Peyer's patch (tissue), 4 donors: ENCODE measurements around the gene FOXK1. TPM values are rescaled to one million over a fixed set of nuclear protein-coding genes. Genes with fewer than 3 reads are reported as not detected.
A peak's percentile ranks its signal among the peaks of the same experiment; 100 is the strongest.

Experiments
- DNase-seq, 3 donors: peaks; one replicate each; pipeline ENCODE4 v3.0.0-alpha.2; 2017 to 2019
- H3K27ac ChIP-seq, 4 donors: fragments of 200-600 bp; sonication (generic); one replicate each; pipeline ENCODE4 v1.5.1; 2016 to 2019
- H3K27me3 ChIP-seq, 2 donors: fragments of 200-600 bp; sonication (generic); one replicate each; pipeline ENCODE4 v1.5.1; 2019
- H3K36me3 ChIP-seq, 3 donors: fragments of 200-600 bp; sonication (generic); one replicate each; pipeline ENCODE4 v1.5.1; 2016 to 2019
- H3K4me1 ChIP-seq, 4 donors: fragments of 200-600 bp; sonication (generic); one replicate each; pipeline ENCODE4 v1.5.1; 2016 to 2019
- H3K4me3 ChIP-seq, 4 donors: fragments of 200-600 bp; sonication (generic); 1 replicate in 3 of 4; 2 replicates in 1 of 4; pipeline ENCODE4 v1.5.1; 2016 to 2019; ENCODE audit warnings: mild to moderate bottlenecking in 1 of 4
- H3K9me3 ChIP-seq, 4 donors: fragments of 200-600 bp; sonication (generic); one replicate each; pipeline ENCODE4 v1.5.1; 2016 to 2019; ENCODE audit warnings: mild to moderate bottlenecking in 1 of 4
- POLR2A ChIP-seq, 2 donors: fragments of 450-650 bp; IDR thresholded peaks; one replicate each; pipeline ENCODE4 v1.5.1; 2017; ENCODE audit warnings: antibody characterized with exemption in 2 of 2, mild to moderate bottlenecking in 2 of 2, moderate library complexity in 2 of 2
- total RNA-seq, 4 donors: library from RNA; depleted of rRNA; stranded (reverse); fragments of >200 nt; gene quantifications; one replicate each; pipeline ENCODE4 v1.1.0, GENCODE V29; 2016
- TF ChIP-seq, protein P1 (sequence below), 6 experiments: fragments of 450-650 bp in 4 of 6; fragments of 200-600 bp in 2 of 6; sonication (generic) in 1 of 6; IDR thresholded peaks; one replicate each; pipeline ENCODE4 v1.5.1; 2017 to 2019; ENCODE audit warnings: antibody characterized with exemption in 6 of 6, mild to moderate bottlenecking in 3 of 6, moderate library complexity in 1 of 6

Gene FOXK1
- total RNA-seq, 4 donors from 2014 or later = 14.9 to 47.0 (median 36.1) TPM

DNA sequence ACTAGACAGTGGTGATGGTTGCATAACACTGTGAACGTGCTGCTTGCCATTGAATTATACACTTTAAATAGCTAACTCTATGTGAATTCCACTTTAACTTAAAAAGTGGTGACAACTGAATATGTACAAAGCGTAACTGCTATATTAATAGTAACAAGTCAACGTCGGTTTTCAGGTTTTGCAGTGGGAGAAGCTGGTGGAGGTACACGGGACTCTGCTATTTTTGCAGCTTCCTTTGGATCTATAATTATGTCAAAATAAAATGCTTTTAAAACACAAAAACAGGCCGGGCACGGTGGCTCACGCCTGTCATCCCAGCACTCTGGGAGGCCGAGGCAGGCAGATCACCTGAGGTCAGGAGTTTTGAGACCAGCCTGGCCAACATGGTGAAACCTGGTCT, 114.4 kb downstream of the FOXK1 start:
- peaks cover 0 to under 1% (median 0%) of the 10 kb centered on the region in 3 donors for H3K36me3 ChIP-seq
- TF ChIP-seq, protein P1, sequence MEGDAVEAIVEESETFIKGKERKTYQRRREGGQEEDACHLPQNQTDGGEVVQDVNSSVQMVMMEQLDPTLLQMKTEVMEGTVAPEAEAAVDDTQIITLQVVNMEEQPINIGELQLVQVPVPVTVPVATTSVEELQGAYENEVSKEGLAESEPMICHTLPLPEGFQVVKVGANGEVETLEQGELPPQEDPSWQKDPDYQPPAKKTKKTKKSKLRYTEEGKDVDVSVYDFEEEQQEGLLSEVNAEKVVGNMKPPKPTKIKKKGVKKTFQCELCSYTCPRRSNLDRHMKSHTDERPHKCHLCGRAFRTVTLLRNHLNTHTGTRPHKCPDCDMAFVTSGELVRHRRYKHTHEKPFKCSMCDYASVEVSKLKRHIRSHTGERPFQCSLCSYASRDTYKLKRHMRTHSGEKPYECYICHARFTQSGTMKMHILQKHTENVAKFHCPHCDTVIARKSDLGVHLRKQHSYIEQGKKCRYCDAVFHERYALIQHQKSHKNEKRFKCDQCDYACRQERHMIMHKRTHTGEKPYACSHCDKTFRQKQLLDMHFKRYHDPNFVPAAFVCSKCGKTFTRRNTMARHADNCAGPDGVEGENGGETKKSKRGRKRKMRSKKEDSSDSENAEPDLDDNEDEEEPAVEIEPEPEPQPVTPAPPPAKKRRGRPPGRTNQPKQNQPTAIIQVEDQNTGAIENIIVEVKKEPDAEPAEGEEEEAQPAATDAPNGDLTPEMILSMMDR (IDR thresholded peaks at IDR 0.05) = no peak
- TF ChIP-seq POLR2A (IDR thresholded peaks at IDR 0.05) = no peak
- no peak overlapping the region for H3K27ac ChIP-seq
- DNase-seq = no peak
- H3K4me3 ChIP-seq = no peak overlapping the region
- H3K9me3 ChIP-seq = no peaks in the 10 kb centered on the region
- peaks cover 0 to 8% (median 3%) of the 10 kb centered on the region in 4 donors for H3K4me1 ChIP-seq
- no peaks in the 10 kb centered on the region for H3K27me3 ChIP-seq

DNA sequence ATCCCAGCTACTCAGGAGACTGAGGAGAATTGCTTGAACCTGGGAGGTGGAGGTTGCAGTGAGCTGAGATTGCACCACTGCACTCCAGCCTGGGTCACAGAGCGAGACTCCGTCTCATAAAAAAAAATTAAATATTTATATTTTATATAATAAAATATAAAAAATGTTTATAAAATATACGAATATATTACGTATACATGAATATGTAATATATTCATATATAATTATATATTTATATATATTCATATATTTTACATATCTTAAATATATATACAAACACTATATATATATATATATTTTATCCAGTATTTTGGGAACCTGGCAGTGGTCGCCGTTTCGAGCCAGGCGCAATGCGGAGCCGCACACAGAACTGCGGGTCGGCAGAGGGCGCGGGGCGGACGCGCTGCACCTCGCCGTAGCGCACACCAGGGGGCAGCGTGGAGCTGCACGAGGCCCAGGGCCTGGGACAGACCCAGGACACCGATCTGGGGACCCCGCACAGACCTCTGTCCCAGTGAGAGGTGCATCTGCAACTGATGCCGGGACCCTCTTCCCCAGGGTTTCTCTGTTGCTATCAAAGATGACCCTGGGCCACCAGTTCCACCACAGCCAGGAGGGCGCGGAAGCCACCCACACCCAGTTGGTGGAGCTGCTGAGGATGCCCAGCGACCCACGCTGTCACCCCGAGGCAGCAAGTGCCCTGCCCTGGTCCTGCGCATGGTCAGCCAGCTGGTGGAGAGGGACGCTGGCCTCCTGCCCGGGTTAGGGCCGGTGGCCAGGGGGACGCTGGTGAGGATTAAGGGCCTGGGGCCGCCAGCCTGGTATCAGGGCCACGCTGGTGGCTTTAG, 116.0 kb downstream of the FOXK1 start:
- Histone ChIP-seq H3K4me3 (no peak overlapping the region), H3K27ac (no peak overlapping the region), H3K27me3 (no peaks in the 10 kb centered on the region), H3K9me3 (no peaks in the 10 kb centered on the region), H3K4me1 (peaks cover 0 to 3% (median 0%) of the 10 kb centered on the region in 4 donors), H3K36me3 (no peaks in the 10 kb centered on the region)
- peak; percentile 24 to 75 (median 64) for DNase-seq
- TF ChIP-seq POLR2A (IDR thresholded peaks at IDR 0.05) = no peak
- TF ChIP-seq, protein P1 (IDR thresholded peaks at IDR 0.05) = peak; percentile 49 to 87 (median 69)

DNA sequence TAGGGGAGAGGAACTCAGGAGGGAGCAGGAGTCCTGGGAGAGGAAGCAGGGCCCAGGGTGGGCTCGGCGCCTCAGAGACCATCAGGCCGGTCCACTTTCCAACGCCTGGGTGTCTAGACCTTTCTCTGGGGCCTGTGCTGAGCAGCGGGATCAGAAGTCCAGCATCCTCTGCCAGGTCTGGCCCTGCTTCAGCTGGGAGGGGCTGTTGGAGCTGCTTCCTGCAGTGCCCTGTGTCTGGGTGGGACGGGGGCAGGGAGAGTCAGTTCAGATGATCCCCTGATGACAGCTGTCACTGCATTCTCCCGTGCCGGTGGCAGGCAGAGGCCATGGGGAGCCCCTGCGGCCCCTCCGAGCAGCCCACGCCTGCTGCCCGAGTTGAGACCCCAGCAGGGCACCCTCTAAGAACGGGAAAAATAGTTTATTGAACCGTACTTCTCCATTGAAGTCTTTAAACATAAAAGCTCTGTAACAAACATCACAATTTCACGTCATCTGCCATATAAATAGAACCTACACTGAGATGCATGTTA, 116.7 kb downstream of the FOXK1 start:
- Histone ChIP-seq H3K9me3 (no peaks in the 10 kb centered on the region), H3K27me3 (no peaks in the 10 kb centered on the region), H3K4me3 (no peak overlapping the region), H3K4me1 (no peaks in the 10 kb centered on the region), H3K27ac (no peak overlapping the region), H3K36me3 (no peaks in the 10 kb centered on the region)
- TF ChIP-seq POLR2A (IDR thresholded peaks at IDR 0.05) = no peak
- TF ChIP-seq, protein P1 (IDR thresholded peaks at IDR 0.05) = no peak
- no peak for DNase-seq

DNA sequence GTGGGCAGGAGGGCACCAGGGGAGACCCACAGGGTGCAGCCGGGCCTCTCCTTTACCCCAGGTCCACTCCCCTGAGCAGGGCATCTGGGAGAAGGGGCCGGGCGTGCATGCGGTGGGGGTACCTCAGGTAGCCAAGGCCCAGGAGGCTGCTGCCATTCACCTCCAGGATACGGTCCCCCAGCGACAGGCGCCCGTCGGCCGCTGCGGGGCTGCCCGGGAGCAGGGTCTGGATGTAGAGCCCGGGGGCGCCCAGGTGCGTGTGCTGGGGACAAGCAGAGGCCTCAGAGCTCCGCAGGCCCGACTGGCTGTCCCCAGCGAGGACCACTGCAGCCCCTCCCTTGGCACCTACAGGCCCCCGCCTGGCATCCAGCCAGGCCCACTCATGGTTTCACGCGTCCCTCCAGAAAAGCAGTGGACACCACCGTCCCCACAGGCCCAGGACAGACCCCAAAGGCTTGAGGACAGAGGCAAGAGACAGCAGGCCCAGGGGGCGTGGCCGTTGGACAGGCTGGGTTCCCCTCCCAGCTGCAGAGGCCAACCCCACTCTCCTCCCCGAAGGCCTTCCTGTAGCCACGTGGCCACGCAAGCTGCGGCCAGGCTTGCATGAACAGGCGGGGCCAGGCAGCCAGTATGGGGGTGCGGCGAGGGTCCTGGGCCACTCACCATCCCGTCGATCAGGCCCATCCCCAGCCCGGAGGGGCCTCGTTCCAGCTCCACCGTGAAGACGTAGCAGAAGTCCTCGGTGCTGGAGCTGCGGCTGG, 117.6 kb downstream of the FOXK1 start:
- H3K27ac ChIP-seq = no peak overlapping the region
- no peaks in the 10 kb centered on the region for H3K27me3 ChIP-seq
- no peaks in the 10 kb centered on the region for H3K9me3 ChIP-seq
- DNase-seq = no peak
- no peaks in the 10 kb centered on the region for H3K36me3 ChIP-seq
- TF ChIP-seq POLR2A (IDR thresholded peaks at IDR 0.05) = no peak
- TF ChIP-seq, protein P1 (IDR thresholded peaks at IDR 0.05) = no peak
- H3K4me3 ChIP-seq = no peak overlapping the region
- no peaks in the 10 kb centered on the region for H3K4me1 ChIP-seq

DNA sequence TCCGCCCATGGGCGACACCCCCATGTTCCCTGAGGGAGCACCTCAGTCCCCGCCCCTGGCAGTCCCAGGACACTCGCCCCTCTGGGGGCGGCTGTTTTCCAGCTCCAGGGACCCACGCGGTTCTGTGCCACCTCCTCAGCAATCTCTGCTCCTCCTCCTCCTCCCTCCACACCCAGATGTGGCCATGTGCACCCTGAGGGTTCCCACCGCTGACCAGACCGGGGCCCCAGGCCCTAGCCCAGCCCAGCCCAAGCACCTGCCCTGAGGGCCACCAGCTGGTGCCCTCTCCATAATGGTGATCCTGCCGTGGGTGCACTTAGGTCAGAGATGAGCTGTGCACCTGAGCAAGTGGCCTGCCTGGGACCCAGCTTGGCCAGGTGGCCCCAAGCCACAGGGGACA, 118.4 kb downstream of the FOXK1 start:
- TF ChIP-seq POLR2A (IDR thresholded peaks at IDR 0.05) = no peak
- TF ChIP-seq, protein P1 (IDR thresholded peaks at IDR 0.05) = no peak
- no peaks in the 10 kb centered on the region for H3K27me3 ChIP-seq
- H3K4me3 ChIP-seq = no peak overlapping the region
- no peak overlapping the region for H3K27ac ChIP-seq
- no peaks in the 10 kb centered on the region for H3K9me3 ChIP-seq
- no peak for DNase-seq
- H3K36me3 ChIP-seq = no peaks in the 10 kb centered on the region
- no peaks in the 10 kb centered on the region for H3K4me1 ChIP-seq
